Fibroblast of skin of right biceps (primary cell): ENCODE data around the gene MAVS.
"Not testable (repeated sequence)": the region's sequence is repeated elsewhere in the genome, so short reads cannot be mapped to it uniquely, and the experiment has no call there.

Experiments
- DNase-seq: peaks from one replicate; pipeline ENCODE4 v3.0.0-alpha.2; 2013

MAVS gene

DNA sequence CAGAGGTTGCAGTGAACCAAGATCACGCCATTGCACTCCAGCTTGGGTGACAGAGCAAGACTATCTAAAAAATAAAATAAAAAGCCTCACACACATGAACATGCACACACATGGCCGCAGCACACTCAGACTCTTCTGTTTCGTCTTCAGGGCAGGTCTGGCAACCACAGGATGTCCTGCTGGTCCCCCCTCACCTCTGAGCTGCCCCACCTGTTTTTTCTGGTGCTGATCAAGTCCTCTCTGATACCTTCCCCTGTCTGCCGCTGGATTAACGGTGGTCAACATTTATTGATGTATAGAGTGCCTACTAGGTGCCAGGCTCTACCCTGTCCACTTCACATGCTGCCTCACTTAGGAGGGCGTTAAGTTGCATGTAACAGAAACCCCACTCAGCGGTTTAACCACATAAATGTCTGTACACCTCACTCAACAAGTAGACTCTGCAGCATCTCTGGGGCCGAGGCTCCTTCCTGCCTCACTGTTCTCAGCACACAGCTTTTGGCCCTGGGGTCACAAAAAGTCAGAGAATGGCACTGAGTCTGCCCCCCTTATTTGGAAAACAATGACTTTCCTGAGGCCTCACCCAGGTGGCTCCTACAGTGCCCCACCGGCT lies 30.8 kb upstream of the MAVS start:
- no peak for DNase-seq

- DNase-seq, result peak; percentile 72
Measured at GRCh38 chr20:3818155-3819151, 28.2 kb upstream of the MAVS start.

DNA sequence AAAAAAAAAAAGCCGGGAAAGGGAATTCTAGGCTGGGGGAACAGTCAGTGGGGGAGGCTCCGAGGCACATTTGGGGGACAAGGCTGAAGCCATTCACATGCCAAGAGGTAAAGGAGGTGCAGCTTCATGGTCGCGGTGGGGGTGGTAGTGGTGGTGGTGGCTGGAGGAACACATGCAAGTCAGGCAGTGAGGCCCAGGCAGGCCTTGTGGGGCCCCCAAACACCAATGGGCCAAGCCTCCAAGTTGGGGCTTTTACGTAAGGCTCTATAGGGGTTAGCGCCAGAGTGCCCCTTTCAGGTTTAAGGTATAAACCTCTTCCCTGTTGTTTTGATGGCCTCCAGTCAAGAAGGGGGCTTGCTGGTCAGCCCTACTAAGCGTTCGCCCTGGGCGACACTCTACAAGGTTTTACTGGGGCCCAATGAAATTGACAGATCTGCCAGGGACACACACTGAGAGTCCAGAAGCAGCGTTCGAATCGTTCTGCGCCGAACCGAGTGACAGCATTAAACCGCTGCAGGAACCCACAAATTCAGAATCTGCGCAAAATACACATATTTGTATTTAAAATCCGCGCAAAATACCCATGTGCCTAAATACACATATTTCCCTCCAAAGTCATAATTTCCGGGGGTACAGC lies 27.1 kb upstream of the MAVS start:
- DNase-seq, result no peak

DNA sequence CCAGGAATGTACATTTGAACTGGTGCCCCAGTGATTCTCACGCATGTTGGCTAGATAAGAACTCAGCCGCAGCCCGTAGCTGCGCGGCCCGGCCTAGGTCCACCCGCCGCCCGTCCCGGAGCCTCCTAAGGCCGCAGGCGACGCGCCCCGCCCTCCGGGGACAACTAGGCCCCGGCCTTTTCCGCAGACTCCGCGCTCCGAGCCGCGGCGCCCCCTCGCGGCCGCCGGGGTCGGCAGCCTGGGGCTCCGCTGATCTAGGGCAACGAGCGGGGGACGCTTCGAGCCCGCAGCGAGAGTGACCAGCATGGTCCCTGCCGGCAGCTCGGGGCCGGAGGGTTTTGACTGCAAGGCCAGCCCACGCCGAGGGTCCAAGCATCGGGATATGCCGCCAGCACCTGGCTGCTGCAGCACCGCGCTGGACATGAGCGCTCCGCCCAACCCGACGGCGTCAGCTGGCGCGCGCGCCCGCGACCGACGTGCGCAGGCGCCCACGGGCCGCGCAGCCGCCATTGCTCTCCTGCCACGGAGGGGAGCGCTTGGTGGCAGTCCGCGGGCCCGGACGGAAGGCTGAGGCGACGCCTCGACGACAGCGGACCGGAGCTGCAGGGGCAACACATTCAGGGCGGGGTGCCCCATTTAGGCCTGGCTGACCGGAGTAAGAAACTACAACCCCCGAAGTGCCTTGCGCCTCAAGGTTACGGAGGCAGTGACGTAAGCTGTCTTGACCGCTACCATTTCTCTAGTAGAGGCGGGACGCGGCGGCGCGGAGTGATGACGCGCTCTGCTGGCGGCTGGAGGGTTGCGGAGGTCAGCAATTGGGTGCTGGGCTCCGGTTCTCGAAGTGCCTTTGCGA lies 26.4 kb upstream of the MAVS start, which contains the start of gene AP5S1:
Gene AP5S1 (plus strand): TSS at position 500 of the 853 bp plus-strand sequence. CDS start 1,571 bp downstream, outside the sequence.
- DNase-seq, result peak; percentile 96

DNA sequence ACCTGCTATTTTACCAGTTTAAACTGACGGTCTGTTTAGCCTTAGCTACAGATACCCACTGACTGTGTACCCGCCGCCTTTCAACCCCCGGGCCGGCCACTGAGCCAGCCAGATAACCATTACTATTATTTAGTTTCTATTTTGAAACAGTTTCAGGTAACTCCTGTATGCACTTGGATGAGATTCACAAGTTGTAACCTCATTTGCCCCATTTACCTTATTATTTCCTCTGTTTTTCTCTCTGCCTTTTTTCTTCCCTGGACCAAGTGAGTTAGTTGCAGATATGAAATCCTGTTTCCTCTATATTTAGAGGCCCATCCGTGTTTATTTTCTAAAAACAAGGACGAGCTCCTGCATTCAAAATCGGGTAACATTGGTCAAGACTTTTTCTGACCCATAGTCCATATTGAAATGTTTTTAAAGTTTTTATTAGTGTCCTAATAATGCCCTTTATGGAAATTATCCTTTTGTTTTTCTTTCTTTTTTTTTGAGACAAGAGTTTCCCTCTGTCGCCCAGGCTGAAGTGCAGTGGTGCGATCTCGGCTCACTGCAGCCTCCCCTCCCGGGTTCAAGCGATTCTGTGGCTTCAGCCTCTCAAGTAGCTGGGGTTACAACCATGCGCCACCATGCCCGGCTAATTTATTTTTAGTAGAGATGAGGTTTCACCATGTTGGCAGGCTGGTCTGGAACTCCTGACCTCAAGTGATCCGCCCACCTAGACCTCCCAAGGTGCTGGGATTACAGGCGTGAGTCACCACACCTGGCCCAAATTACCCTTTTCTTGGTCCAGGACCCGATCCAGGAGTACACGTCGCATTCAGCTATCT lies 25.5 kb upstream of the MAVS start:
- no peak for DNase-seq

GRCh38 chr20:3821996-3822395 lies 24.6 kb upstream of the MAVS start:
- DNase-seq, result no peak

- no peak for DNase-seq
Measured at GRCh38 chr20:3823881-3824280, 22.8 kb upstream of the MAVS start.

DNA sequence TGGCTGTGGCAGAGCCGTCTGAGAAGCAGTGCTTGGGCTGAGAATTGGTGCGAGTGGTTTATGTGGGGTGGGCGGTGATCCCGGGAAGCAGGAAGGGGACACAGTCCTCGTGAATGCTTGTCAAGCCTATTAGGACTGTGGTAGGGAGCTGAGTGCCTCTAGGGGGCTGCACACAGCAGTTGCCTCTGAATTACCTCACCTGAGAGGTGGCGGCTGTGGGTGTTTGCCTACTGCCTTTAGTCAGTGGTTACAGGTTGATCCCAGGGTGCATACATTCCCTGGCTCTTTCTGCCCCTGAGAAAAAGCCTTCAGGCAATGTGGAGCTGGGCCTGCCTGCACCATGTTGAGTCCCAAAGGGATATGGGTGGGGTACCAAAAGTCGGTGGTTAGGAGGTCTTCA lies 21.1 kb upstream of the MAVS start:
- no peak for DNase-seq

DNA sequence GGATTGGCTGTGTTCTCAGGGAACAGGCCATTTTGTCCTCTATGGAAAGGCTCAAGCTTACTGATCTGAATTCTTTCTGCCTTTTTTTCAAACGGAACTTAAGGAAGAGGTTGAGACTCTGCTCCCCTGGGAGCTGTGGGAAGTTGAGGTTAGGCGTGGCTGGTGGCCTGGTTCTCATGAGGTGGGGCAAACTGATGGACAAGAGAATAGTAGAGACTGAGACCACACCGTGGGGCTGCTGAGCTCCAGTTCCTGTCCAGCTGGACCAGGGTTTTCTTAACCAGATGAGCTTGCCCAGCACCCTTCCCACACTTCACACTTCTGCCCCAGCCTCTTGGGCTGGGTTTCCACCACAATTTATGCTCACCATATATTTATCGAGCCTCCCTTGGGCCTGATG lies 20.2 kb upstream of the MAVS start:
- DNase-seq, result no peak

DNA sequence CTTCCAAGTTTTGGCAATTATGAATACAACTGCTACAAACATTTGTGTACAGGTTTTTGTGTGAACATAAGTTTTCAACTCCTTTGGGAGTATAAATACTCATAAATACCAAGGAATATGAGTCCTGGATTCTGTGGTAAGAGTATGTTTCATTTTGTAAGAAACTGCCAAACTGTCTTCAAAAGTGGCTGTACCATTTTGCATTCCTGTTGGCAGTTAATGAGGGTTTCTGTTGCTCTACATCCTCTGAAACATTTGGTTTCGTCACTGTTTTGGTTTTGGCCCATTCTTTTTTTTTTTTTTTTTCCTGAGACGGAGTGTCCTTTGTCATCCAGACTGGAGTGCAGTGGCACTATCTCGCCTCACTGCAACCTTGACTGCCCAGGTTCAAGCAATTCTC lies 17.8 kb upstream of the MAVS start:
- DNase-seq, result no peak

GRCh38 chr20:3829891-3830290 lies 16.7 kb upstream of the MAVS start:
- DNase-seq, result not testable (repeated sequence)

GRCh38 chr20:3836132-3836531 lies 10.5 kb upstream of the MAVS start:
- no peak for DNase-seq

- no peak for DNase-seq
Measured at GRCh38 chr20:3839328-3839727, 7.3 kb upstream of the MAVS start.

GRCh38 chr20:3840201-3840600 lies 6.4 kb upstream of the MAVS start:
- DNase-seq, result not testable (repeated sequence)

- DNase-seq, result no peak
Measured at GRCh38 chr20:3842348-3842930, 4.2 kb upstream of the MAVS start.

DNA sequence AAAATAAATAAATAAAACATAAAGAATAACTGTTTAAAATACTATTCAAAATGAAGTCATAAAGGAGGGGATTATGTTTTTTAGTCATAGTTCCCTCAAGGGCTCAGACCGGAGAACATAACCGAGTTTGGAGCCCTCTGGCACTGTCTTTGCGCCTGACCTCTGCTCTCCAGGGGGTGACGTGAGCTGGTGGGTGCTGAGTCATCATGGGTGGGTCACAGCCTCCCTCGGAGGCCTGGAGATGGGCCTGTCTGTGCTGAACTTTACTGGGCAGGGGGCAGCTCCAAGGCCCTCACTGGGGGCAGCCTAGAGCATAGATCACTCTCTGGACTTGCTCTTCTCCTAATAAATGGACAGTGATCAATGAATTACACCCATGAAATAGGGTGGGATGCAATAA lies 3.1 kb upstream of the MAVS start:
- DNase-seq, result peak; percentile 43

- DNase-seq, result not testable (repeated sequence)
Measured at GRCh38 chr20:3843990-3844619, 2.5 kb upstream of the MAVS start.

- DNase-seq, result no peak
Measured at GRCh38 chr20:3846378-3846739, 275 bp upstream of the MAVS start.

DNA sequence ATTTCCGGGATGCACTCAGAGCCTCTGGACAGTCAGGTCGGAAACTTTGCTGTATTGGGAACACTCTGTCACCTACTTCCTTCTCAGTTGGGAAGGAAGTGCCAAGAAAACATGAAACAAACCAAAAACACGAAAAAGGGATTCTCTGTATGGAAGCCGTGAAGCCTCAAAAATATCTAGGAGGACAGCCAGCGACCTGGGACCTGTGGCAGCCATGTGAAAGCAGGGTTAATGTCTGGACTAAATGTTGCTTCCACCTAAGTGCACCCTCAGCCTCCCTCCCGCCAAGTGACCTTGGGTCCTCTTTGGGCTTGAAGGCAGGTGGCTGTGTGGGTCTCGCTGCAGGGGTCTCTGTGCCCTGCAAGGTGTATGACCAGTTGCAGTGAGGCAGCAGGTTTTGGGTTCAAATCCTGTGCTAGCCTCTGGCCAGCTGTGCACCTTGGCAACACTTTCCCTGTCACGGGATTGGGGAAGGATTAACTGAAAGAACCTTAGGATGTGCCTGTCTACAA lies 851 bp downstream of the MAVS start:
- no peak for DNase-seq

DNA sequence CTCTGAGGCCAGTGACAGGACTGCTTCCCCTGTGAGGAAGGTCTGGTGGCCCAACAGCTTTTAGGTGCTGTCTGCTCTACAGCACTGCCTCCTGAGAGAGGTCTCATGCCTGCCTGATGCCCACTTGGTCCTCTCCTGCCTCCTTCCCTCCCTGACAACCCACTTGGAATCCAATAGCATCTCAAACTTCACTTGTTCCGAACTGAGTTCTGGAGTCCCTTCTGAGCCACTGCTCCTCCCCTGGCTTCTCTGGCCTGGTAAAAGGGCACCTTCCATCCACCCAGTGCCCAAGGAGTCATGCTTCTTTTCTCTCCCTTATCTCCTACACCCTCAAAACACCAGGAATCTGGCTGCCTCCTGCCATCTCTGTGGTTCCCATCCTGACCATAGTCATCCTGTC lies 1.9 kb downstream of the MAVS start:
- no peak for DNase-seq

DNA sequence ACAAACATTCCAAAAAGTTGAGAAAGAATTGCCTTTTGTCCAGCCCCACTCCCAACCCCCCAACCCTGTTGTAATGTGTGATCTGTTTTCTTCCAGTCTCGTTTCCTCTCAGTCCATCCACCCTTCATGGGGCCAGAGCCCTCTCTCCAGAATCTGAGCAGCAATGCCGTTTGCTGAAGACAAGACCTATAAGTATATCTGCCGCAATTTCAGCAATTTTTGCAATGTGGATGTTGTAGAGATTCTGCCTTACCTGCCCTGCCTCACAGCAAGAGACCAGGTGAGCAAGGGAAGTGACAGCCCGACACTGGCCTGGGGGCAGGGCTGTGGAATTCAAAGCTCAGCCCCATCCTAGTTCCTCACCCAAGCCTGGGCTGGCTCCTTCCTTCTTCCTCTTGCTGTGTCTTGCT lies 7.8 kb downstream of the MAVS start:
- no peak for DNase-seq
